Kidney (tissue), 22 donors: ENCODE data around the gene YPEL1. TPM values are rescaled to one million over a fixed set of nuclear protein-coding genes. Genes with fewer than 3 reads are reported as not detected.

ENCODE experiments used
- DNase-seq, 5 donors: peaks; one replicate each; pipeline ENCODE4 v3.0.0-alpha.2; 2013 to 2020
- FAIRE-seq: peaks from 2 replicates; lab custom pipeline; 2012; peaks lifted over from hg19 to GRCh38; lab: Jason Lieb, UNC
- H3K27ac ChIP-seq, 2 donors: one replicate each; pipeline ENCODE4 v1.7.0; 2013; ENCODE audit warnings: low read depth in 2 of 2, low read length in 2 of 2, inconsistent platforms in 1 of 2
- H3K27me3 ChIP-seq: one replicate; pipeline ENCODE4 v1.7.1; 2013; ENCODE audit warnings: low read length, inconsistent platforms; ENCODE audit not compliant: control insufficient read depth, insufficient read depth
- H3K36me3 ChIP-seq, 3 donors: one replicate each; pipeline versions ENCODE4 v1.7.0 to v1.7.1; 2013; ENCODE audit warnings: low read length in 3 of 3, control low read depth in 1 of 3, inconsistent platforms in 1 of 3; ENCODE audit not compliant: insufficient read depth in 3 of 3, control insufficient read depth in 2 of 3
- H3K4me1 ChIP-seq, 3 donors: one replicate each; pipeline versions ENCODE4 v1.7.0 to v1.7.1; 2013; ENCODE audit warnings: low read length in 3 of 3, inconsistent platforms in 1 of 3, low read depth in 1 of 3; ENCODE audit not compliant: control insufficient read depth in 2 of 3, insufficient read depth in 2 of 3
- H3K4me3 ChIP-seq, 3 donors: one replicate each; pipeline versions ENCODE4 v1.7.0 to v1.8.1; 2013; ENCODE audit warnings: low read length in 3 of 3, control low read depth in 1 of 3, inconsistent platforms in 1 of 3
- H3K9ac ChIP-seq, 3 donors: one replicate each; pipeline versions ENCODE4 v1.7.0 to v1.7.1; 2013; ENCODE audit warnings: low read length in 3 of 3, control low read depth in 1 of 3, inconsistent platforms in 1 of 3
- H3K9me3 ChIP-seq, 3 donors: one replicate each; pipeline versions ENCODE4 v1.7.0 to v1.7.1; 2013; ENCODE audit warnings: low read length in 3 of 3, control low read depth in 1 of 3, inconsistent platforms in 1 of 3; ENCODE audit not compliant: control insufficient read depth in 2 of 3, insufficient read depth in 1 of 3
- intact Hi-C: fragments of 100-400 bp; cut with DNase I; formaldehyde crosslinking; loops from one replicate; pipeline ENCODE4 v1.11.1; 2022
- long read RNA-seq, 10 donors: library from polyadenylated mRNA in 1 of 10; unstranded in 1 of 10; transcript quantifications; one replicate each; pipeline ENCODE4 v2.0.0 and lab custom pipeline, GENCODE V29; 2021 to 2026
- polyA plus RNA-seq: library from polyadenylated mRNA; stranded (reverse); fragments of 350-450 nt; fragmentation: Illumina TruSeq; extraction: RNeasy Lipid Tissue Mini Kit (QIAGEN cat#74804); gene quantifications from one replicate; pipeline ENCODE4 v1.2.3, GENCODE V29; 2014; ENCODE audit warnings: low read depth, low replicate concordance; ENCODE audit not compliant: insufficient read depth
- total RNA-seq: library from RNA; stranded (reverse); fragmentation: NEBNext Ultra II Directional; extraction: Animal tissue kit (Norgen Biotek cat#: 25700); gene quantifications from one replicate; pipeline ENCODE4 v1.2.1, GENCODE V29; 2021
- TF ChIP-seq, protein P1 (sequence below): IDR thresholded peaks from 3 replicates; pipeline ENCODE4 v1.5.1; 2012; ENCODE audit warnings: mild to moderate bottlenecking, moderate library complexity, borderline replicate concordance; ENCODE audit not compliant: insufficient read depth; ENCODE audit errors: extremely low read depth
- donor health status: control.
- donor health status: control.
- donor health status: control.
- donor health status: control.
- donor health status: control.
- donor health status: DM: yes; HTN: yes; CAD: no.
- donor health status: Normal renal cell carcinoma (clear cell type).

The YPEL1 gene, protein sequence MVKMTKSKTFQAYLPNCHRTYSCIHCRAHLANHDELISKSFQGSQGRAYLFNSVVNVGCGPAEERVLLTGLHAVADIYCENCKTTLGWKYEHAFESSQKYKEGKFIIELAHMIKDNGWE
- total RNA-seq = 6.1 TPM
- polyA plus RNA-seq = 2.2 TPM
- long read RNA-seq, donor 1, full-length matches to known transcripts = 6 of 6 reads
- long read RNA-seq, donor 1, partial matches to known transcripts = 0 of 6 reads
- long read RNA-seq, donor 1, other reads (novel, unspliced or antisense) = 0 of 6 reads
- long read RNA-seq, donor 2, full-length matches to known transcripts = 6 of 20 reads
- long read RNA-seq, donor 2, partial matches to known transcripts = 14 of 20 reads
- long read RNA-seq, donor 2, other reads (novel, unspliced or antisense) = 0 of 20 reads
- long read RNA-seq, donor 3, full-length matches to known transcripts = 7 of 7 reads
- long read RNA-seq, donor 3, partial matches to known transcripts = 0 of 7 reads
- long read RNA-seq, donor 3, other reads (novel, unspliced or antisense) = 0 of 7 reads
- long read RNA-seq, donor 4, full-length matches to known transcripts = 3 of 3 reads
- long read RNA-seq, donor 4, partial matches to known transcripts = 0 of 3 reads
- long read RNA-seq, donor 4, other reads (novel, unspliced or antisense) = 0 of 3 reads
- long read RNA-seq, donor 5 = 0 reads
- long read RNA-seq, donor 6, full-length matches to known transcripts = 4 of 9 reads
- long read RNA-seq, donor 6, partial matches to known transcripts = 5 of 9 reads
- long read RNA-seq, donor 6, other reads (novel, unspliced or antisense) = 0 of 9 reads
- long read RNA-seq, donor 7, full-length matches to known transcripts = 4 of 8 reads
- long read RNA-seq, donor 7, partial matches to known transcripts = 0 of 8 reads
- long read RNA-seq, donor 7, other reads (novel, unspliced or antisense) = 4 of 8 reads
- long read RNA-seq, donor 8, full-length matches to known transcripts = 4 of 4 reads
- long read RNA-seq, donor 8, partial matches to known transcripts = 0 of 4 reads
- long read RNA-seq, donor 8, other reads (novel, unspliced or antisense) = 0 of 4 reads
- long read RNA-seq, donor 9, full-length matches to known transcripts = 4 of 4 reads
- long read RNA-seq, donor 9, partial matches to known transcripts = 0 of 4 reads
- long read RNA-seq, donor 9, other reads (novel, unspliced or antisense) = 0 of 4 reads
- long read RNA-seq, donor 10, full-length matches to known transcripts = 1 of 1 reads
- long read RNA-seq, donor 10, partial matches to known transcripts = 0 of 1 reads
- long read RNA-seq, donor 10, other reads (novel, unspliced or antisense) = 0 of 1 reads

GRCh38 chr22:21735200-21736083 is at the start of gene YPEL1:
Gene YPEL1 (minus strand): TSS chr22:21735794. CDS start chr22:21710744, 25,050 bp downstream.
- Histone ChIP-seq H3K9ac (peak within 1 kb of the TSS; percentile 43 to 77 (median 48)), H3K36me3 (no peaks in the 10 kb centered on the region), H3K9me3 (no peaks in the 10 kb centered on the region), H3K27ac (no peak within 1 kb of the TSS), H3K4me1 (peaks cover 0 to 10% (median 0%) of the 10 kb centered on the region in 3 donors), H3K4me3 (peak within 1 kb of the TSS; percentile 72 to 79 (median 73)), H3K27me3 (no peaks in the 10 kb centered on the region)
- peak; percentile 98 to 99 (median 99) for DNase-seq
- intact Hi-C loops = no loop called here
- FAIRE-seq = no peak
- TF ChIP-seq, protein P1, sequence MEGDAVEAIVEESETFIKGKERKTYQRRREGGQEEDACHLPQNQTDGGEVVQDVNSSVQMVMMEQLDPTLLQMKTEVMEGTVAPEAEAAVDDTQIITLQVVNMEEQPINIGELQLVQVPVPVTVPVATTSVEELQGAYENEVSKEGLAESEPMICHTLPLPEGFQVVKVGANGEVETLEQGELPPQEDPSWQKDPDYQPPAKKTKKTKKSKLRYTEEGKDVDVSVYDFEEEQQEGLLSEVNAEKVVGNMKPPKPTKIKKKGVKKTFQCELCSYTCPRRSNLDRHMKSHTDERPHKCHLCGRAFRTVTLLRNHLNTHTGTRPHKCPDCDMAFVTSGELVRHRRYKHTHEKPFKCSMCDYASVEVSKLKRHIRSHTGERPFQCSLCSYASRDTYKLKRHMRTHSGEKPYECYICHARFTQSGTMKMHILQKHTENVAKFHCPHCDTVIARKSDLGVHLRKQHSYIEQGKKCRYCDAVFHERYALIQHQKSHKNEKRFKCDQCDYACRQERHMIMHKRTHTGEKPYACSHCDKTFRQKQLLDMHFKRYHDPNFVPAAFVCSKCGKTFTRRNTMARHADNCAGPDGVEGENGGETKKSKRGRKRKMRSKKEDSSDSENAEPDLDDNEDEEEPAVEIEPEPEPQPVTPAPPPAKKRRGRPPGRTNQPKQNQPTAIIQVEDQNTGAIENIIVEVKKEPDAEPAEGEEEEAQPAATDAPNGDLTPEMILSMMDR = no peak

- Histone ChIP-seq H3K27ac (no peak overlapping the region), H3K27me3 (no peaks in the 10 kb centered on the region), H3K9me3 (no peaks in the 10 kb centered on the region), H3K9ac (no peak overlapping the region), H3K4me3 (no peak overlapping the region), H3K4me1 (no peaks in the 10 kb centered on the region), H3K36me3 (peaks cover 0 to 12% (median 10%) of the 10 kb centered on the region in 3 donors)
- no peak for DNase-seq
- TF ChIP-seq, protein P1 = no peak
- no peak for FAIRE-seq
- intact Hi-C loops = no loop called here
Observed at GRCh38 chr22:21780259-21780658, 44.7 kb upstream of the YPEL1 start.

DNA sequence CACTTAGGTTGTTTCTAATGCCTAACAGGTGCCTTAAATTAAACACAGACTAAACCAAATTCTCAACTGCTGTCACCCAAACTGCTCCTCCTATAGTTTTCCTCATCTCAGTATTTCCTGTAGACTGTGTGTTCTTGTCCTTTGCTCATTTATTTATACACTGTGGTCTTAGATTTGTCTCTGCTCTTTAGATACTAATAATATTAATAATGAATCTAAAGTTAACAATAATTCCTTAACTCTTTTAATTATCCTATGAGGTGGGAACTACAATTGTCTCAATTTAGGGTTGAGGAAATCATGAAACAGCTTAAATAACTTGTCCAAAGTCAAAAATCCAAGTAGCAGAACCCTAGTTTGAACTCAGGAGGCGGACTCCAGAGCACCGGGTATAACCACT is 43.9 kb upstream of the YPEL1 start:
- no peak for DNase-seq
- TF ChIP-seq, protein P1 = no peak
- Histone ChIP-seq H3K36me3 (peaks cover 0 to 10% (median 7%) of the 10 kb centered on the region in 3 donors), H3K27me3 (no peaks in the 10 kb centered on the region), H3K9me3 (no peaks in the 10 kb centered on the region), H3K9ac (no peak overlapping the region), H3K4me1 (no peaks in the 10 kb centered on the region), H3K4me3 (no peak overlapping the region), H3K27ac (no peak overlapping the region)
- intact Hi-C loops = no loop called here
- no peak for FAIRE-seq
